ENCODE results near the gene PTGIS.

GRCh38 chr20:49558826-49559225 is 9.1 kb downstream of the PTGIS start:
- no peak for TF ChIP-seq CTBP1 (IDR thresholded peaks at IDR 0.05; ENCODE audit: borderline replicate concordance)
- no peak for TF ChIP-seq BHLHE40 (IDR thresholded peaks at IDR 0.05; ENCODE audit: borderline replicate concordance)
- TF ChIP-seq FOXM1 (IDR thresholded peaks at IDR 0.05; ENCODE audit: borderline replicate concordance), result no peak
- TF ChIP-seq SUZ12 (IDR thresholded peaks at IDR 0.05), result no peak
- no peak for TF ChIP-seq HDGF (IDR thresholded peaks at IDR 0.05; ENCODE audit: borderline replicate concordance)
- TF ChIP-seq, protein P1, sequence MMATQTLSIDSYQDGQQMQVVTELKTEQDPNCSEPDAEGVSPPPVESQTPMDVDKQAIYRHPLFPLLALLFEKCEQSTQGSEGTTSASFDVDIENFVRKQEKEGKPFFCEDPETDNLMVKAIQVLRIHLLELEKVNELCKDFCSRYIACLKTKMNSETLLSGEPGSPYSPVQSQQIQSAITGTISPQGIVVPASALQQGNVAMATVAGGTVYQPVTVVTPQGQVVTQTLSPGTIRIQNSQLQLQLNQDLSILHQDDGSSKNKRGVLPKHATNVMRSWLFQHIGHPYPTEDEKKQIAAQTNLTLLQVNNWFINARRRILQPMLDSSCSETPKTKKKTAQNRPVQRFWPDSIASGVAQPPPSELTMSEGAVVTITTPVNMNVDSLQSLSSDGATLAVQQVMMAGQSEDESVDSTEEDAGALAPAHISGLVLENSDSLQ (IDR thresholded peaks at IDR 0.05), result no peak
- no peak for TF ChIP-seq SP1 (IDR thresholded peaks at IDR 0.05)
- TF ChIP-seq TARDBP (IDR thresholded peaks at IDR 0.05), result no peak
- TF ChIP-seq NFRKB (IDR thresholded peaks at IDR 0.05), result no peak
- TF ChIP-seq FOXK2 (IDR thresholded peaks at IDR 0.05), result no peak
- TF ChIP-seq ARNT (IDR thresholded peaks at IDR 0.05), result no peak
- TF ChIP-seq ZNF384 (IDR thresholded peaks at IDR 0.05), result no peak
- no peak for TF ChIP-seq ELF4 (IDR thresholded peaks at IDR 0.05)
- TF ChIP-seq FOXA1 (IDR thresholded peaks at IDR 0.05), result no peak

Data from HEK293T (cell line).